Measurements from ENCODE around the gene TAF5.

- TF ChIP-seq YY1 (IDR thresholded peaks at IDR 0.05; ENCODE audit: insufficient read depth, insufficient read length) (no peak), SUZ12 (IDR thresholded peaks at IDR 0.05; ENCODE audit: extremely low read depth, insufficient read depth, insufficient read length) (no peak)
Observed at GRCh38 chr10:103396067-103396788, 28.5 kb downstream of the TAF5 start, which contains the start of the genes ATP5MK and PDCD11.

Measured in NT2/D1 (cell line).